Measurements from ENCODE around the gene AFF4. TPM values are rescaled to one million over a fixed set of nuclear protein-coding genes. Genes with fewer than 3 reads are reported as not detected.

Gene AFF4
- total and polyA plus RNA-seq, 9 of the 15 experiments (the other 6 are each of a cell fraction or from before 2014, with no cell fraction given) = 1.7 to 25.8 (median 17.9) TPM

DNA sequence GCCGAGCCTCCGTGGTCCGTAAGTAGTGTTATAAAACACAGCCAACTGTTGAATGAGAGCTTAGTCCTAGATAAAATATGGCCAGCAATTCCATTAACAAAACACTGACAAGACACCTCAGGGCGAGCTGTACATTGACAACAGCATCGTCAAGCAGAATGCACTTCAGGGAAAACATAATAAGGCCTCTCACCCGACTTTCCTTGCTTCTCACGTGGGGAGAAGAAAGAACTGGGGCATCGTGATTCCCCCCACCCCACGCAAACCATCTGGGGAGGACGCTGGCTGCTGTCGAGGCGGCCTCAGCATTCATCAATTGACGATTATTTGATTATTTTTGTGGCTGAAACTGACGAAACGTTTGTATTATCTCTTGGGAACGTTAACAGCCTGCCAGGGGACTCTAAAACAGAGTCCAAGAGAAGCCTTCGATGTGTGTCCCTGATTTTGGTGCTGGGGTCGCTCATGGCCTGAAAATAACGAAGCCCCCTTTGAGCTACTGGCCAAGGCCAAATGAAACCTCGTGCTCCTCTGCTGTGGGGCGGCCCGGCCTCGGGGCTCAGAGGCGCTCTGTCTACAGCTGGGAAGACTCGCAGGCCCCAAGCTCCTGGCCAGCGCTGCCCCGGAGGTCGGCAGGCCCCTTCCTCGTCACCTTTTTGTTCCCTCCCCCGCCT is 97.6 kb downstream of the AFF4 start (continued):
- TF ChIP-seq CCAR2 (IDR thresholded peaks at IDR 0.05; ENCODE audit: low read depth, low read length) = no peak
- TF ChIP-seq SMAD4 (CRISPR knock-in tag; conservative IDR thresholded peaks at IDR 0.05) = peak; percentile 88
- no peak for TF ChIP-seq SMC3 (conservative IDR thresholded peaks at IDR 0.05; ENCODE audit: insufficient read depth, low read depth, low read length)
- no peak; the same call in 1 of the 2 replicates for TF ChIP-seq ZNF311 (CRISPR knock-in tag; IDR thresholded peaks at IDR 0.05)
- TF ChIP-seq CEBPG (CRISPR knock-in tag; IDR thresholded peaks at IDR 0.05) = no peak
- no peak for TF ChIP-seq CEBPG (tag; conservative IDR thresholded peaks at IDR 0.05 in 1 of 2, IDR thresholded peaks at IDR 0.05 in 1 of 2)
- no peak for TF ChIP-seq ZNF384 (IDR thresholded peaks at IDR 0.05; ENCODE audit: low read depth, low read length)
- TF ChIP-seq, protein P1, sequence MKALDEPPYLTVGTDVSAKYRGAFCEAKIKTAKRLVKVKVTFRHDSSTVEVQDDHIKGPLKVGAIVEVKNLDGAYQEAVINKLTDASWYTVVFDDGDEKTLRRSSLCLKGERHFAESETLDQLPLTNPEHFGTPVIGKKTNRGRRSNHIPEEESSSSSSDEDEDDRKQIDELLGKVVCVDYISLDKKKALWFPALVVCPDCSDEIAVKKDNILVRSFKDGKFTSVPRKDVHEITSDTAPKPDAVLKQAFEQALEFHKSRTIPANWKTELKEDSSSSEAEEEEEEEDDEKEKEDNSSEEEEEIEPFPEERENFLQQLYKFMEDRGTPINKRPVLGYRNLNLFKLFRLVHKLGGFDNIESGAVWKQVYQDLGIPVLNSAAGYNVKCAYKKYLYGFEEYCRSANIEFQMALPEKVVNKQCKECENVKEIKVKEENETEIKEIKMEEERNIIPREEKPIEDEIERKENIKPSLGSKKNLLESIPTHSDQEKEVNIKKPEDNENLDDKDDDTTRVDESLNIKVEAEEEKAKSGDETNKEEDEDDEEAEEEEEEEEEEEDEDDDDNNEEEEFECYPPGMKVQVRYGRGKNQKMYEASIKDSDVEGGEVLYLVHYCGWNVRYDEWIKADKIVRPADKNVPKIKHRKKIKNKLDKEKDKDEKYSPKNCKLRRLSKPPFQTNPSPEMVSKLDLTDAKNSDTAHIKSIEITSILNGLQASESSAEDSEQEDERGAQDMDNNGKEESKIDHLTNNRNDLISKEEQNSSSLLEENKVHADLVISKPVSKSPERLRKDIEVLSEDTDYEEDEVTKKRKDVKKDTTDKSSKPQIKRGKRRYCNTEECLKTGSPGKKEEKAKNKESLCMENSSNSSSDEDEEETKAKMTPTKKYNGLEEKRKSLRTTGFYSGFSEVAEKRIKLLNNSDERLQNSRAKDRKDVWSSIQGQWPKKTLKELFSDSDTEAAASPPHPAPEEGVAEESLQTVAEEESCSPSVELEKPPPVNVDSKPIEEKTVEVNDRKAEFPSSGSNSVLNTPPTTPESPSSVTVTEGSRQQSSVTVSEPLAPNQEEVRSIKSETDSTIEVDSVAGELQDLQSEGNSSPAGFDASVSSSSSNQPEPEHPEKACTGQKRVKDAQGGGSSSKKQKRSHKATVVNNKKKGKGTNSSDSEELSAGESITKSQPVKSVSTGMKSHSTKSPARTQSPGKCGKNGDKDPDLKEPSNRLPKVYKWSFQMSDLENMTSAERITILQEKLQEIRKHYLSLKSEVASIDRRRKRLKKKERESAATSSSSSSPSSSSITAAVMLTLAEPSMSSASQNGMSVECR (CRISPR knock-in tag; IDR thresholded peaks at IDR 0.05) = 0 out of 2 replicates have a peak, but pooled peaks have one; percentile 25
- TF ChIP-seq ETV6 (IDR thresholded peaks at IDR 0.05; ENCODE audit: borderline replicate concordance in 1 of 2, low read depth in 2 of 2, low read length in 1 of 2) = no peak
- TF ChIP-seq ETV6 (CRISPR knock-in tag; IDR thresholded peaks at IDR 0.05; ENCODE audit: borderline replicate concordance) = no peak
- TF ChIP-seq JUND (IDR thresholded peaks at IDR 0.05; ENCODE audit: borderline replicate concordance, low read depth, low read length) = no peak
- no peak for TF ChIP-seq JUND (tag; IDR thresholded peaks at IDR 0.05; ENCODE audit: borderline replicate concordance, low read depth, low read length)
- TF ChIP-seq TARDBP (IDR thresholded peaks at IDR 0.05) = no peak
- TF ChIP-seq CBFB (CRISPR knock-in tag; IDR thresholded peaks at IDR 0.05) = no peak
- TF ChIP-seq CBX8 (IDR thresholded peaks at IDR 0.05; ENCODE audit: borderline replicate concordance, extremely low read depth, low read depth, low read length, poor library complexity, severe bottlenecking) = no peak
- TF ChIP-seq ZNF140 (CRISPR knock-in tag; IDR thresholded peaks at IDR 0.05) = no peak
- peak; percentile 73 for TF ChIP-seq DMBX1 (CRISPR knock-in tag; IDR thresholded peaks at IDR 0.05; ENCODE audit: borderline replicate concordance)
- peak; percentile 63; the same call in 1 of the 2 replicates for TF ChIP-seq ERF (CRISPR knock-in tag; IDR thresholded peaks at IDR 0.05)
- TF ChIP-seq, protein P2, sequence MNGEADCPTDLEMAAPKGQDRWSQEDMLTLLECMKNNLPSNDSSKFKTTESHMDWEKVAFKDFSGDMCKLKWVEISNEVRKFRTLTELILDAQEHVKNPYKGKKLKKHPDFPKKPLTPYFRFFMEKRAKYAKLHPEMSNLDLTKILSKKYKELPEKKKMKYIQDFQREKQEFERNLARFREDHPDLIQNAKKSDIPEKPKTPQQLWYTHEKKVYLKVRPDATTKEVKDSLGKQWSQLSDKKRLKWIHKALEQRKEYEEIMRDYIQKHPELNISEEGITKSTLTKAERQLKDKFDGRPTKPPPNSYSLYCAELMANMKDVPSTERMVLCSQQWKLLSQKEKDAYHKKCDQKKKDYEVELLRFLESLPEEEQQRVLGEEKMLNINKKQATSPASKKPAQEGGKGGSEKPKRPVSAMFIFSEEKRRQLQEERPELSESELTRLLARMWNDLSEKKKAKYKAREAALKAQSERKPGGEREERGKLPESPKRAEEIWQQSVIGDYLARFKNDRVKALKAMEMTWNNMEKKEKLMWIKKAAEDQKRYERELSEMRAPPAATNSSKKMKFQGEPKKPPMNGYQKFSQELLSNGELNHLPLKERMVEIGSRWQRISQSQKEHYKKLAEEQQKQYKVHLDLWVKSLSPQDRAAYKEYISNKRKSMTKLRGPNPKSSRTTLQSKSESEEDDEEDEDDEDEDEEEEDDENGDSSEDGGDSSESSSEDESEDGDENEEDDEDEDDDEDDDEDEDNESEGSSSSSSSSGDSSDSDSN (IDR thresholded peaks at IDR 0.05; ENCODE audit: borderline replicate concordance in 1 of 2, low read depth in 2 of 2, low read length in 2 of 2) = 0 out of 4 replicates have a peak, but pooled peaks of 1 of the 2 experiments have one; percentile 12
- TF ChIP-seq ZNF232 (CRISPR knock-in tag; IDR thresholded peaks at IDR 0.05) = 0 out of 2 replicates have a peak, but pooled peaks have one; percentile 7
- TF ChIP-seq CHCHD3 (CRISPR knock-in tag; IDR thresholded peaks at IDR 0.05) = no peak

Data from K562 (cell line).